Heart left ventricle (tissue), 13 donors: ENCODE data around the gene EMILIN1.

Experiments used
- CTCF ChIP-seq, 12 donors: fragments of 200-600 bp; sonication (generic) in 4 of 12; IDR thresholded peaks; one replicate each; pipeline versions ENCODE4 v1.5.0 to v1.8.0; 2018 to 2022; ENCODE audit warnings: antibody characterized with exemption in 12 of 12, mild to moderate bottlenecking in 5 of 12
- POLR2A ChIP-seq, 2 donors: fragments of 450-650 bp; IDR thresholded peaks; one replicate each; pipeline ENCODE4 v1.6.1; 2017; ENCODE audit warnings: antibody characterized with exemption in 2 of 2, mild to moderate bottlenecking in 2 of 2, moderate library complexity in 2 of 2
- donor health status: ischemic (EF 13 %, LVEDD 7.1; RV severe dilation, severe dysfunction).
- donor health status: DM: no; HTN: yes; CAD: no.
- donor health status: DM: no; HTN: no; CAD: no.
- donor health status: ischemic (EF 25% LVEDD 6.9; RV normal size, moderate dysfunction).
- donor health status: ischemic (EF 25% LVEDD 5.7; RV mildly dilated, moderate dysfunction).
- donor health status: ischemic (EF 35%, LVEDD 5.7; RV mildly dilated, moderate dysfunction).
- donor health status: nonischemic (EF 11% LVEDD 7.7; RV severe dilation, severe dysfunction).
- donor health status: DM: yes; HTN: yes; CAD: no.
- donor health status: PGD.
- donor health status: ischemic (EF 29% LVEDD 5.4; RV normal size, mild dysfunction).
- donor health status: nonischemic (EF 23%, LVEDD 6.1; RV moderate dilation, normal function).

- TF ChIP-seq CTCF (IDR thresholded peaks at IDR 0.05) (no peak), POLR2A (IDR thresholded peaks at IDR 0.05) (no peak)
These were observed 6.2 kb upstream of the EMILIN1 start for GRCh38 chr2:27071990-27072830.
